ENCODE measurements around the gene DDN.

The DDN gene

DNA sequence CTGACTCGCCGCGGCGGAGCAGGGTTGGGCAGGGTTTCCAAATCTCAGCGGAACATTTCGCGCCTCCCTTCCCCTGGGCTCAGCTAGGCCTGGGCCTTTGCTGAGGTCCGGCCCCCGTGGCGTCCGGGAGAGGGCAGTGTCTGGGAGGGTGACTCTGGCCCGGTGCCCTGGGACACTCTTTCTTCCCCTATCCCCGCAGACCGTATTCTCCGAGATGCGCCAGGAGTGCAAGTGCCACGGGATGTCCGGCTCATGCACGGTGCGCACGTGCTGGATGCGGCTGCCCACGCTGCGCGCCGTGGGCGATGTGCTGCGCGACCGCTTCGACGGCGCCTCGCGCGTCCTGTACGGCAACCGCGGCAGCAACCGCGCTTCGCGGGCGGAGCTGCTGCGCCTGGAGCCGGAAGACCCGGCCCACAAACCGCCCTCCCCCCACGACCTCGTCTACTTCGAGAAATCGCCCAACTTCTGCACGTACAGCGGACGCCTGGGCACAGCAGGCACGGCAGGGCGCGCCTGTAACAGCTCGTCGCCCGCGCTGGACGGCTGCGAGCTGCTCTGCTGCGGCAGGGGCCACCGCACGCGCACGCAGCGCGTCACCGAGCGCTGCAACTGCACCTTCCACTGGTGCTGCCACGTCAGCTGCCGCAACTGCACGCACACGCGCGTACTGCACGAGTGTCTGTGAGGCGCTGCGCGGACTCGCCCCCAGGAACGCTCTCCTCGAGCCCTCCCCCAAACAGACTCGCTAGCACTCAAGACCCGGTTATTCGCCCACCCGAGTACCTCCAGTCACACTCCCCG, 18.0 kb downstream of the DDN start:
- FAIRE-seq = no peak

- no peak for FAIRE-seq
Observed at GRCh38 chr12:48980389-48980952, 18.7 kb downstream of the DDN start.

- FAIRE-seq = no peak
Observed at GRCh38 chr12:48979602-48980388, 19.4 kb downstream of the DDN start.

GRCh38 chr12:48978741-48979601, 20.2 kb downstream of the DDN start:
- FAIRE-seq = no peak

DNA sequence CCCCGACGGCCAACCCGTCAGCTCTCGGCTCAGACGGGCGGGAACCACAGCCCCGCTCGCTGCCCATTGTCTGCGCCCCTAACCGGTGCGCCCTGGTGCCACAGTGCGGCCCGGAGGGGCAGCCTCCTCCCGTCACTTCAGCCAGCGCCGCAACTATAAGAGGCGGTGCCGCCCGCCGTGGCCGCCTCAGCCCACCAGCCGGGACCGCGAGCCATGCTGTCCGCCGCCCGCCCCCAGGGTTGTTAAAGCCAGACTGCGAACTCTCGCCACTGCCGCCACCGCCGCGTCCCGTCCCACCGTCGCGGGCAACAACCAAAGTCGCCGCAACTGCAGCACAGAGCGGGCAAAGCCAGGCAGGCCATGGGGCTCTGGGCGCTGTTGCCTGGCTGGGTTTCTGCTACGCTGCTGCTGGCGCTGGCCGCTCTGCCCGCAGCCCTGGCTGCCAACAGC, 20.9 kb downstream of the DDN start, which contains the start of gene WNT1:
TSS of gene WNT1 (plus strand) at position 32 of the 450 bp plus-strand sequence. CDS start at position 361, 329 bp downstream.
- no peak for FAIRE-seq

- no peak for FAIRE-seq
Observed at GRCh38 chr12:48977290-48978281, 21.6 kb downstream of the DDN start.

DNA sequence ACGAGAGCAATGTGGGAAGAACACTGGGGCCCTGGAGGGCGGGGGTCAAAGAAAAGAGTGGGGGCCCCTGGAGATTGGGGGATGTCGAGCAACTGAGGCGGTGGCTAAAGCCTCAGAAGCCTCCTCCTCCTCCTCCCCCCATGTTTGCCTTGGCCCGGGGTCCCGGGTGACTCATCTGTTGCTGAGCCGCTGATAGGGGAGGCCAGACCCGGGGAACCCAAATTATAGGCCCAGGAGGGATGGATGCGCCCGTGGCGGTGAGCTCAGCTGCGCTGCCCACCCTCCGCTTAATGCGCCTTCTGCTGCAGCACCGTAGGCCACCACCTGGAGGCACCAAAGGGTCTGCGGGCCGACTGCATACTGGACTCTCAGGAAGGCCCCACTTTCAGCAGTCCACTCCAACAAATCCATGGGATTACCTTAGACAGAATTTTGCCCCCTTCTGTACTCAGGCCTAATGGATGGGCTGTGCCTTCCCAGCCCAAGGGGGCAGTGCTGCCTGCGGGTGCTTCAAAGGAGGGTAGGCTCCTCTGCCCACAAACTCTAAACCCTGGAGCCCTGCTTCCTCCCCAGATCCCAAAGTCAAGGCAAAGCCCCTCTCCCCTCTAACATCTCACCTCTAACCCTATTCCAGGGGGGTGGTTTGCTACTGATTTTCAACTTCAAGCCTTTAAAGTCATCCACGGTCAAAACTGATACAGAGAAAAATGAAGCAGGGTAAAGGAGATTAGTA, 25.1 kb downstream of the DDN start:
- FAIRE-seq = no peak

- no peak for FAIRE-seq
Observed at GRCh38 chr12:48973531-48973930, 25.6 kb downstream of the DDN start.

DNA sequence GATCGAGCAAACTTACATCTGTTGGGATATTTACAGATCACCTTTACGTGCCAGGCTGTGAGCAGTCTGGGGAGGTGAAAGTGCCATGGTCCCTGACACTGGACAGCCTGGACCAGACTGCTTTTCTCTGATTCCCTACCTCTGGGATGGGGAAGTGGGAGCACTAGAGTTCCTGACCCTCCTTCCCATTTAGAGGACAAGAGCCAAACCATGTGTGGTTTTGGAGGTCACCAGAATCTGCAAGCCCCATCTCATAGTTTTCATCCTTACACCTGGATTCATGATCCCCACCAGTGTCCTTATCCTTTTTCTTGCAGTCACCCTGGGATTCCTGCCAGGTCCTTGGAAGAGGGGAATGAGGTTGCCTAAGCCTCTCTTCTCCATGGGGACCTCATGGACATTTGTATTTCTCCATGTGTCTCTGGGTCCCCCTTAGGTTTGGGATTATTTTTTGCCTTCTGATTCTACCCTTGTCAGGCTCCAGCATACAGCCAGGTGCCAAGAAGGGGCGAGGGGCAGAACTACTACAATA, 26.2 kb downstream of the DDN start:
- FAIRE-seq = no peak

- FAIRE-seq = no peak
Observed at GRCh38 chr12:48972213-48972951, 26.8 kb downstream of the DDN start.

- FAIRE-seq = no peak
Observed at GRCh38 chr12:48970702-48971334, 28.4 kb downstream of the DDN start.

DNA sequence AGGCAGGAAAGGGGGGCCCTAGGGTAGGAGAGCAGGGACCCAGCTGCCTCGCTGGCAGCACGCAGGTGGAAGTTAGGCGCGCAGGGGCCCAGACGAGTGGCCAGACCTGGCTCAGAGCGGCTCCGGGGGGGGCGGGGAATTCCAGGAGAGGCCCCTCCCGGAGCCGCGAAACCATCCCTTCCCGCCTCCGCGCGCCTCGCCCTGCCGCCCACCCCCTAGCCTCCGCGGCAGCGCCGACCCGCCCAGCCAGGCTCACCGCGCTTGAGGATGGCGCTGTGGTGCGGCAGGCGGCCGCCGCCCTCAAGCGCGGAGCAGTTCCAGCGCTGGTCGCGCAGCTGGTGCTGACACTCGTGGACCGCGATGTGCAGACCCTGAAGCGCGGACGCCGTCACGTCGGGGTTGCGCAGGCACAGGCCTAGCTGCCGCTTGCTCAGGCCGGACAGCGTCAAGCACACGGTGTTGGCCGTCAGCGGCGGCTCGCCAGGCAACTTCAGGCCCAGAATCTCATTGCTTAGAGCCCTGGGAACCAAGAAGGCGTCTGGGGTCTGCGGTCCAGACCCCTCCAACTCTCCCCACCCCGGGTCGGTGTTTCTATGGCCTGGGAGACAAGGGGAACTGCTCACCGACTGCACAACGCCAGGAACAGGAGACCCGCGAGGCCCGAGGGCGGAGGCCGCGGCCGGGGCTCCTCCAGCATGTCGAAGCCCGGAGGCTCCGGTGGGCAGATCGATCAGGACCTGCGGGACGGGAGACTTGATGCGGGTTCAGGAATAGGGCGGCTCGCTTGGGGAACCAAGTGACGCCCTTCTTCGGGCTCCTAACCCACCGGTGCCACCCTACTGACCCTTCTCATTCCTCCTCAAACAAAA, 29.1 kb downstream of the DDN start:
- no peak for FAIRE-seq

GRCh38 chr12:48969160-48969771, 29.9 kb downstream of the DDN start:
- FAIRE-seq = no peak

- FAIRE-seq = no peak
Observed at GRCh38 chr12:48968467-48968866, 30.7 kb downstream of the DDN start.

GRCh38 chr12:48967991-48968390, 31.2 kb downstream of the DDN start:
- no peak for FAIRE-seq

GRCh38 chr12:48966177-48966895, 32.8 kb downstream of the DDN start:
- FAIRE-seq = no peak

GRCh38 chr12:48965298-48965838, 33.8 kb downstream of the DDN start:
- no peak for FAIRE-seq
